ENCODE measurements around the gene GINS2. TPM values are rescaled to one million over a fixed set of nuclear protein-coding genes. Genes with fewer than 3 reads are reported as not detected.

GINS2 gene
- total and polyA plus RNA-seq, 12 donors = 0.20 to 2.8 (median 0.72) TPM

GRCh38 chr16:85718682-85719081 lies 29.9 kb upstream of the GINS2 start:
- no peaks in the 10 kb centered on the region for H3K9me3 ChIP-seq
- 32 to 38% methylated on average over 11 of the region's 11 CpGs for WGBS, 2 donors
- TF ChIP-seq CTCF (IDR thresholded peaks at IDR 0.05) = peak; percentile 23 to 60 (median 49)

GRCh38 chr16:85718153-85718477 lies 29.4 kb upstream of the GINS2 start:
- TF ChIP-seq CTCF (IDR thresholded peaks at IDR 0.05) = peak in 1 of 9 donors; percentile 18
- intact Hi-C loops (cut with DNase I) = loop anchor here (1.0 to 10.0 kb wide), 11 partner anchors 41 to 603 kb away; partner anchors contain the start of gene CIBAR2 (in 1 of the 10)
- 44 to 48% methylated on average over 6 of the region's 6 CpGs for WGBS, 2 donors
- Histone ChIP-seq H3K27me3 (peaks cover 0 to 7% (median 0%) of the 10 kb centered on the region in 7 donors), H3K4me1 (peaks cover 0 to 35% (median 21%) of the 10 kb centered on the region in 9 donors), H3K9me3 (no peaks in the 10 kb centered on the region), H3K36me3 (no peaks in the 10 kb centered on the region), H3K4me3 (no peak overlapping the region), H3K27ac (no peak overlapping the region)
- DNase-seq (no peak), ATAC-seq (no peak)

More at GRCh38 chr16:85718682-85719081, 29.9 kb upstream of the GINS2 start:
- no peak for DNase-seq
- no peak overlapping the region for H3K4me3 ChIP-seq
- peaks cover 0 to 35% (median 21%) of the 10 kb centered on the region in 9 donors for H3K4me1 ChIP-seq
- intact Hi-C loops (cut with DNase I) = loop anchor here (1.0 to 10.0 kb wide), 11 partner anchors 41 to 604 kb away; partner anchors contain the start of gene CIBAR2 (in 1 of the 10)
- no peaks in the 10 kb centered on the region for H3K36me3 ChIP-seq
- H3K27me3 ChIP-seq = peaks cover 0 to 7% (median 0%) of the 10 kb centered on the region in 7 donors
- no peak overlapping the region for H3K27ac ChIP-seq
- no peak for ATAC-seq

- Histone ChIP-seq H3K36me3 (no peaks in the 10 kb centered on the region), H3K9me3 (no peaks in the 10 kb centered on the region), H3K4me3 (no peak overlapping the region), H3K4me1 (peaks cover 0 to 35% (median 21%) of the 10 kb centered on the region in 9 donors), H3K27me3 (peaks cover 0 to 7% (median 0%) of the 10 kb centered on the region in 7 donors), H3K27ac (no peak overlapping the region)
- ATAC-seq (peak; percentile 41 to 74 (median 59)), DNase-seq (peak; percentile 57 to 68)
- TF ChIP-seq CTCF (IDR thresholded peaks at IDR 0.05) = peak; percentile 72 to 88 (median 83)
- WGBS, 2 donors = 44 to 47% methylated on average over 21 of the region's 21 CpGs
- intact Hi-C loops (cut with DNase I) = loop anchor here (1.0 to 10.0 kb wide), 11 partner anchors 40 to 603 kb away; partner anchors contain the start of gene CIBAR2 (in 1 of the 10)
Observed at GRCh38 chr16:85717393-85718152, 28.8 kb upstream of the GINS2 start.

- 48 to 61% methylated on average over 3 of the region's 3 CpGs for WGBS, 2 donors
Observed at GRCh38 chr16:85716680-85717038, 27.9 kb upstream of the GINS2 start.

More at GRCh38 chr16:85716680-85717038, 27.9 kb upstream of the GINS2 start:
- ATAC-seq (no peak), DNase-seq (no peak)
- intact Hi-C loops (cut with DNase I) = loop anchor here (5.0 to 10.0 kb wide), 8 partner anchors 39 to 602 kb away; partner anchors contain the start of gene CIBAR2 (in 1 of the 10)
- Histone ChIP-seq H3K4me1 (peaks cover 0 to 35% (median 21%) of the 10 kb centered on the region in 9 donors), H3K36me3 (no peaks in the 10 kb centered on the region), H3K4me3 (no peak overlapping the region), H3K27me3 (peaks cover 0 to 7% (median 0%) of the 10 kb centered on the region in 7 donors), H3K9me3 (peaks cover 0 to 9% (median 5%) of the 10 kb centered on the region in 11 donors), H3K27ac (no peak overlapping the region)
- TF ChIP-seq CTCF (IDR thresholded peaks at IDR 0.05) = no peak
